Measurements from ENCODE around the gene THEM5.
A peak's percentile ranks its signal among the peaks of the same experiment; 100 is the strongest.

Gene THEM5

DNA sequence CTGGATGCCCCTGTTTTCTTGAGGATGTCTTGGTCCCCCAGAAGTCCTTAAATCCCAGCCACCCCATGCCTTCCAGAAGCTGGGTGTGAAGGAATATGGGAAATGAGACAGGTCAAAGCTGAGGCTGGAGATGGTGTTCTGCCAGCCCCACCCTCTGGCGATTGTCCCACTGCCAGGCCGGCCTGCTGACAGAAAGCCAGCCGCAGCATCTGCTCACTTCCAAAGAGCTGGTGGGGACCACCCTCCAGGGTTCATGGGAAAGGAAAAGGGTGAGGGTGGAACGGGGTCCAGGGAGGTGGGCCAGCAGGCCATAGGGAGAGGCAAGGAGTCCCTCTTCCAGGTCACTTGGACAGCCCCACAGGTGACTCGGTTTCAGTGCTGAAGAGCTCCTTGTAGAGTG, 46.4 kb downstream of the THEM5 start:
- Mint-ChIP-seq H3K36me3 (ENCODE audit: low read depth) (no peaks in the 10 kb centered on the region), H3K9me3 (no peaks in the 10 kb centered on the region), H3K27me3 (ENCODE audit: low read depth) (peaks cover 49% of the 10 kb centered on the region), H3K27ac (no peak overlapping the region), H3K4me3 (no peak overlapping the region), H3K4me1 (no peaks in the 10 kb centered on the region)
- TF ChIP-seq CTCF (IDR thresholded peaks at IDR 0.05; ENCODE audit: unreplicated experiment in 3 of 3) = no peak

DNA sequence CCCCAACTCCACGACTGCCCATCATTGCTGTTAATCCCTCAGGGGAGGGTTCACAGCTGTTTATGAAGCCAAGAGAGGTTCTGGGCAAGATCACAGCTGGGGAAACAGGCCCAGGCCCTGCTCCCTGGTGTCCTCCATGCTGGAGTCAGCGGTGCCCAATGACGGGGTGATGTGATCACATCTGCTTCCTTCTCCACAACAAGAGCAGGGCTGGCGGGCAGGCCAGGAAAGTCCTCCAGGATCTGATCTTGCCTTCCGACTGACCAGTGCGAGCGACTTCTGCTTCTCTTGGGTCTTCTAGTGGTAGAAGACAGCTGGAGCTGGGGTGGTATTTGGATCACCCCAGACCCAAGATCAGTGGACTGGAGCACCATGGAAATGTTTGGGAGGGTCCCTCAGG, 47.3 kb downstream of the THEM5 start:
- TF ChIP-seq CTCF (IDR thresholded peaks at IDR 0.05; ENCODE audit: unreplicated experiment in 3 of 3) = no peak

GRCh38 chr1:151805066-151805820, 48.3 kb downstream of the THEM5 start, which contains the start of gene LINGO4:
Gene LINGO4, minus strand, starts transcription at chr1:151805419. Its CDS starts 2,715 bp downstream, at chr1:151802704.
- no peak for TF ChIP-seq CTCF (IDR thresholded peaks at IDR 0.05; ENCODE audit: unreplicated experiment in 3 of 3)
- no peak within 1 kb of the TSS for H3K27ac Mint-ChIP-seq
- H3K4me1 Mint-ChIP-seq = no peaks in the 10 kb centered on the region
- H3K4me3 Mint-ChIP-seq = no peak within 1 kb of the TSS
- no peaks in the 10 kb centered on the region for H3K36me3 Mint-ChIP-seq (ENCODE audit: low read depth)
- H3K9me3 Mint-ChIP-seq = no peaks in the 10 kb centered on the region
- H3K27me3 Mint-ChIP-seq (ENCODE audit: low read depth) = peaks cover 49% of the 10 kb centered on the region

More for the DNA sequence above, 47.3 kb downstream of the THEM5 start:
- no peaks in the 10 kb centered on the region for H3K36me3 Mint-ChIP-seq (ENCODE audit: low read depth)
- no peak overlapping the region for H3K4me3 Mint-ChIP-seq
- no peaks in the 10 kb centered on the region for H3K9me3 Mint-ChIP-seq
- H3K4me1 Mint-ChIP-seq = no peaks in the 10 kb centered on the region
- no peak overlapping the region for H3K27ac Mint-ChIP-seq
- H3K27me3 Mint-ChIP-seq (ENCODE audit: low read depth) = peaks cover 44% of the 10 kb centered on the region

GRCh38 chr1:151803915-151804314, 49.6 kb downstream of the THEM5 start:
- Mint-ChIP-seq H3K4me3 (no peak overlapping the region), H3K9me3 (no peaks in the 10 kb centered on the region), H3K4me1 (no peaks in the 10 kb centered on the region), H3K36me3 (ENCODE audit: low read depth) (no peaks in the 10 kb centered on the region), H3K27ac (peak overlapping the region in 1 of 3 experiments; percentile 19), H3K27me3 (ENCODE audit: low read depth) (peaks cover 55% of the 10 kb centered on the region)
- no peak for TF ChIP-seq CTCF (IDR thresholded peaks at IDR 0.05; ENCODE audit: unreplicated experiment in 3 of 3)

DNA sequence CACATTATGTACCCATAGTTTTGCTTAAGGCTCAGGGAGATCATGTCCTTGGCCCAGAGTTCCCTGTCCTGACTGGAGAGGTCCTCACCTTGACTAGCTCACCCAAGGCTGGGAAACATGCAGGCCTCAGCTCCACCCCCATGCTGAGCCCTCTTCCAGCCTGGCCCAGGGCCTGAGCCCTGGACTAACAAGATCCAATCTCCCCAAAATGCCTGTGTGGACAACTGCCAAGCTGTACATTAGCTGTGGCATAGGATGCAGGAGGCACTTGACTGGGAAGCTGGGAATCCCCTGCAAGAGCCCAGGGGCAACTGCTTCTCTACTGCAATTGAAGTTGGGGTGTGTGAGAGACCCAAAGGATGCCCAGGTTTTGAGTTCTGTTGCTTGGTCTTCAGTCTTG, 50.3 kb downstream of the THEM5 start:
- no peak for TF ChIP-seq CTCF (IDR thresholded peaks at IDR 0.05; ENCODE audit: unreplicated experiment in 3 of 3)
- no peaks in the 10 kb centered on the region for H3K36me3 Mint-ChIP-seq (ENCODE audit: low read depth)
- no peaks in the 10 kb centered on the region for H3K4me1 Mint-ChIP-seq
- H3K9me3 Mint-ChIP-seq = no peaks in the 10 kb centered on the region
- H3K4me3 Mint-ChIP-seq = no peak overlapping the region
- H3K27ac Mint-ChIP-seq = no peak overlapping the region
- H3K27me3 Mint-ChIP-seq (ENCODE audit: low read depth) = peaks cover 54% of the 10 kb centered on the region

- no peak for TF ChIP-seq CTCF (IDR thresholded peaks at IDR 0.05; ENCODE audit: unreplicated experiment in 3 of 3)
- peaks cover 48% of the 10 kb centered on the region for H3K27me3 Mint-ChIP-seq (ENCODE audit: low read depth)
- no peaks in the 10 kb centered on the region for H3K4me1 Mint-ChIP-seq
- H3K9me3 Mint-ChIP-seq = no peaks in the 10 kb centered on the region
- no peak overlapping the region for H3K4me3 Mint-ChIP-seq
- no peaks in the 10 kb centered on the region for H3K36me3 Mint-ChIP-seq (ENCODE audit: low read depth)
- no peak overlapping the region for H3K27ac Mint-ChIP-seq
These were observed 51.1 kb downstream of the THEM5 start for GRCh38 chr1:151802372-151802771.

Measured in nephron (organoid).